ENCODE results near the gene UNC45A.

DNA sequence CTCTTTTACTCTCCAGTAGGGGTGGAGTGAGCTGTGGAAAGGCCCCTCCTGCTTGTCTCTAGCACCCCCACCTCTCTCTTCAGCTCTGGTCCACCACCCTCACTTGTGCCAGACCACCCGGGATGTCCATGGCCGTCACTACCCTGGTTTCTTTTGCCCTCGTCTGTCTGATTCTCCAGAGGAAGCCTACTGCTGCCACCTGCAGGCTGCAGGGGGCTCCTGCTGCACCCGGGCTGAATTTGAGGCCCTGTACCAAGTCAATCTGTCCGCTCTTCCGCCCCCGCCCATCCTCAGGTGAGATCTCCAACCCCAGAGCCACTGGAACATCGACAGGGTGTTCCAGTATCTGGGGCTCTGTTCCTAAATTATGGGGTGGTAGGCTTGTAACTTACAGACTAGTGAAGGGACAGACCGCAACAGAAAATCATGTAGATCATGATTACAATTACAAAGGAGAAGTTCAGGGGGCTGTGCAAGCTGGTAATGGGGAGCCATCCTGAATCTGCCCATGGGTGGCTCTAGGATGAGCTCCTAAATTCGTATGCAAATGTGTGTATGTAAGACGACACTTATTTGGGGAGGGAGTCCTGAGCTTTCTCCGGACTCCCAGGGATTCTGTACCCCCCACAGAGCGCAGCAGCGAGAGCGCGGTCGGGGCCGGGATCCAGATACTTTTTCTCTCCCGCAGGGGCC, 683 bp upstream of the UNC45A start:
- TF ChIP-seq, protein P1, sequence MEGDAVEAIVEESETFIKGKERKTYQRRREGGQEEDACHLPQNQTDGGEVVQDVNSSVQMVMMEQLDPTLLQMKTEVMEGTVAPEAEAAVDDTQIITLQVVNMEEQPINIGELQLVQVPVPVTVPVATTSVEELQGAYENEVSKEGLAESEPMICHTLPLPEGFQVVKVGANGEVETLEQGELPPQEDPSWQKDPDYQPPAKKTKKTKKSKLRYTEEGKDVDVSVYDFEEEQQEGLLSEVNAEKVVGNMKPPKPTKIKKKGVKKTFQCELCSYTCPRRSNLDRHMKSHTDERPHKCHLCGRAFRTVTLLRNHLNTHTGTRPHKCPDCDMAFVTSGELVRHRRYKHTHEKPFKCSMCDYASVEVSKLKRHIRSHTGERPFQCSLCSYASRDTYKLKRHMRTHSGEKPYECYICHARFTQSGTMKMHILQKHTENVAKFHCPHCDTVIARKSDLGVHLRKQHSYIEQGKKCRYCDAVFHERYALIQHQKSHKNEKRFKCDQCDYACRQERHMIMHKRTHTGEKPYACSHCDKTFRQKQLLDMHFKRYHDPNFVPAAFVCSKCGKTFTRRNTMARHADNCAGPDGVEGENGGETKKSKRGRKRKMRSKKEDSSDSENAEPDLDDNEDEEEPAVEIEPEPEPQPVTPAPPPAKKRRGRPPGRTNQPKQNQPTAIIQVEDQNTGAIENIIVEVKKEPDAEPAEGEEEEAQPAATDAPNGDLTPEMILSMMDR (IDR thresholded peaks at IDR 0.05; ENCODE audit: control extremely low read depth in 1 of 3, insufficient read depth in 1 of 3, low read depth in 1 of 3, low read length in 3 of 3) = peak; percentile 88 to 95 (median 89)
- TF ChIP-seq NRF1 (IDR thresholded peaks at IDR 0.05; ENCODE audit: low read depth, low read length) = no peak
